OCI-LY3 (cell line): ENCODE results near the gene MKX.

ENCODE experiments used
- H2AFZ ChIP-seq: fragments of 200-600, 300-600 bp; shearing (Covaris generic); 2 replicates; pipeline ENCODE4 v1.6.0; 2014; ENCODE audit warnings: antibody characterized with exemption, low read depth, low read length
- H3K27ac ChIP-seq: fragments of 200-600, 300-600 bp; sonication (generic); 2 replicates; pipeline ENCODE4 v1.5.1; 2014; ENCODE audit warnings: mild to moderate bottlenecking, low read length, moderate library complexity, mixed read lengths
- H3K27me3 ChIP-seq: fragments of 200-600, 300-600 bp; sonication (generic); 2 replicates; pipeline ENCODE4 v1.6.1; 2014; ENCODE audit warnings: low read depth, low read length, mixed read lengths
- H3K36me3 ChIP-seq: fragments of 200-600, 300-600 bp; sonication (generic); replicated peaks from 2 replicates; pipeline ENCODE3; 2014; ENCODE audit warnings: low read depth, low read length, mixed read lengths
- H3K4me1 ChIP-seq: fragments of 300-600, 200-600 bp; sonication (generic); 2 replicates; pipeline ENCODE4 v1.6.1; 2014; ENCODE audit warnings: low read length, mixed read lengths
- H3K4me2 ChIP-seq: fragments of 200-600, 300-600 bp; sonication (generic); 2 replicates; pipeline ENCODE4 v1.6.1; 2014; ENCODE audit warnings: low read length, mixed read lengths
- H3K4me3 ChIP-seq: fragments of 300-600, 200-600 bp; sonication (generic); 2 replicates; pipeline ENCODE4 v1.5.1; 2014; ENCODE audit warnings: antibody characterized with exemption, mild to moderate bottlenecking, low read length, moderate library complexity
- H3K79me2 ChIP-seq: fragments of 300-600, 200-600 bp; shearing (Covaris generic); 2 replicates; pipeline ENCODE4 v1.6.1; 2014; ENCODE audit warnings: mild to moderate bottlenecking, low read length, mixed read lengths
- H3K9ac ChIP-seq: fragments of 300-600, 200-600 bp; shearing (Covaris generic); 2 replicates; pipeline ENCODE4 v1.6.0; 2014; ENCODE audit warnings: mild to moderate bottlenecking, low read length, moderate library complexity
- H3K9me3 ChIP-seq: fragments of 200-600, 300-600 bp; shearing (Covaris generic); 2 replicates; pipeline ENCODE4 v1.6.1; 2014; ENCODE audit warnings: low read length, mixed read lengths; ENCODE audit not compliant: insufficient read depth
- H4K20me1 ChIP-seq: fragments of 200-600, 300-600 bp; sonication (generic); 2 replicates; pipeline ENCODE4 v1.6.1; 2016; ENCODE audit warnings: low read length, mixed read lengths; ENCODE audit not compliant: insufficient read depth
- EZH2phosphoT487 ChIP-seq: fragments of 200-600 bp; shearing (Covaris generic); IDR thresholded peaks from 2 replicates; pipeline ENCODE4 v1.6.1; 2018; ENCODE audit warnings: antibody characterized with exemption, mixed run types, low read depth
- TF ChIP-seq, protein P1 (sequence below): fragments of 200-600, 300-600 bp; sonication (generic); IDR thresholded peaks from 2 replicates; pipeline ENCODE4 v1.5.1; 2014; ENCODE audit warnings: antibody characterized with exemption, low read length, low read depth

Gene MKX

GRCh38 chr10:27646194-27646593, 99.4 kb downstream of the MKX start:
- no peak overlapping the region for H3K9ac ChIP-seq
- no peaks in the 10 kb centered on the region for H3K36me3 ChIP-seq
- H3K79me2 ChIP-seq, result no peaks in the 10 kb centered on the region
- H2AFZ ChIP-seq, result no peak overlapping the region
- H4K20me1 ChIP-seq, result no peaks in the 10 kb centered on the region
- TF ChIP-seq, protein P1, sequence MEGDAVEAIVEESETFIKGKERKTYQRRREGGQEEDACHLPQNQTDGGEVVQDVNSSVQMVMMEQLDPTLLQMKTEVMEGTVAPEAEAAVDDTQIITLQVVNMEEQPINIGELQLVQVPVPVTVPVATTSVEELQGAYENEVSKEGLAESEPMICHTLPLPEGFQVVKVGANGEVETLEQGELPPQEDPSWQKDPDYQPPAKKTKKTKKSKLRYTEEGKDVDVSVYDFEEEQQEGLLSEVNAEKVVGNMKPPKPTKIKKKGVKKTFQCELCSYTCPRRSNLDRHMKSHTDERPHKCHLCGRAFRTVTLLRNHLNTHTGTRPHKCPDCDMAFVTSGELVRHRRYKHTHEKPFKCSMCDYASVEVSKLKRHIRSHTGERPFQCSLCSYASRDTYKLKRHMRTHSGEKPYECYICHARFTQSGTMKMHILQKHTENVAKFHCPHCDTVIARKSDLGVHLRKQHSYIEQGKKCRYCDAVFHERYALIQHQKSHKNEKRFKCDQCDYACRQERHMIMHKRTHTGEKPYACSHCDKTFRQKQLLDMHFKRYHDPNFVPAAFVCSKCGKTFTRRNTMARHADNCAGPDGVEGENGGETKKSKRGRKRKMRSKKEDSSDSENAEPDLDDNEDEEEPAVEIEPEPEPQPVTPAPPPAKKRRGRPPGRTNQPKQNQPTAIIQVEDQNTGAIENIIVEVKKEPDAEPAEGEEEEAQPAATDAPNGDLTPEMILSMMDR, result no peak
- TF ChIP-seq EZH2phosphoT487, result no peak
- no peaks in the 10 kb centered on the region for H3K27me3 ChIP-seq
- H3K4me2 ChIP-seq, result no peak overlapping the region
- no peaks in the 10 kb centered on the region for H3K9me3 ChIP-seq
- H3K27ac ChIP-seq, result no peak overlapping the region
- no peak overlapping the region for H3K4me3 ChIP-seq
- H3K4me1 ChIP-seq, result no peaks in the 10 kb centered on the region

- no peak overlapping the region for H3K9ac ChIP-seq
- H3K27ac ChIP-seq, result no peak overlapping the region
- no peaks in the 10 kb centered on the region for H3K9me3 ChIP-seq
- no peaks in the 10 kb centered on the region for H3K4me1 ChIP-seq
- H3K27me3 ChIP-seq, result no peaks in the 10 kb centered on the region
- TF ChIP-seq EZH2phosphoT487, result no peak
- TF ChIP-seq, protein P1, result no peak
- no peaks in the 10 kb centered on the region for H3K36me3 ChIP-seq
- no peak overlapping the region for H3K4me2 ChIP-seq
- H4K20me1 ChIP-seq, result no peaks in the 10 kb centered on the region
- H3K4me3 ChIP-seq, result no peak overlapping the region
- H2AFZ ChIP-seq, result no peak overlapping the region
- no peaks in the 10 kb centered on the region for H3K79me2 ChIP-seq
Observed at GRCh38 chr10:27644307-27644939, 101.2 kb downstream of the MKX start.

- Histone ChIP-seq H3K79me2 (no peaks in the 10 kb centered on the region), H3K27me3 (no peaks in the 10 kb centered on the region), H3K36me3 (no peaks in the 10 kb centered on the region), H3K9me3 (no peaks in the 10 kb centered on the region), H3K4me1 (no peaks in the 10 kb centered on the region), H2AFZ (no peak overlapping the region), H3K27ac (no peak overlapping the region), H3K4me2 (no peak overlapping the region), H3K4me3 (no peak overlapping the region), H4K20me1 (no peaks in the 10 kb centered on the region), H3K9ac (no peak overlapping the region)
- no peak for TF ChIP-seq EZH2phosphoT487
- TF ChIP-seq, protein P1, result no peak
Observed at GRCh38 chr10:27643301-27643700, 102.3 kb downstream of the MKX start.

DNA sequence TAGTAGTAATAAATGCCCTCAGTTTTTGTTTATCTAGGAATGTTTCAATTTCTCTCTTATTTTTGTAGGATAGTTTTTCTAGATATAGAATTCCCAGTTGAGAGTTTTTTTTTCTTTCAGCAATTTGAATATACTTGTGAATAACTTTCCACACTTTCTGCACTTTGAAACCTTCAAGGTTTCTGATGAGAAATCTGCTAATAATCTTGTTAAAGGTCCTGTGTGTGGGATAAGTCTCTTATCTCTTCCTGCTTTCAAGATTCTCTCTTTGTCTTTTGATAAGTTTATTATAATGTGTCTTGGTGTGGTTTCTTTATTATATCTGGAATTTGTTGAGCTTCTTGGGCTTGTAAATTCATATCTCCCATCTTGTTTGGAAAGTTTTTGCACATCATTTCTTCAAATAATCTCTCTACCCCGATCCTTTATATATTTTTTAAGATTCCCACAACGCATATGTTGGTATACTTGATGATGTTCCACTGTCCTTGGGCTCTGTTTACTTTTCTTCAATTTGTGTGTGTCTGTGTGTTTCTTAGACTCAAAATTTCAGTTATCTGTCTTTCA, 103.5 kb downstream of the MKX start:
- Histone ChIP-seq H3K27me3 (no peaks in the 10 kb centered on the region), H3K9me3 (no peaks in the 10 kb centered on the region), H2AFZ (no peak overlapping the region), H3K9ac (no peak overlapping the region), H4K20me1 (no peaks in the 10 kb centered on the region), H3K79me2 (no peaks in the 10 kb centered on the region), H3K36me3 (no peaks in the 10 kb centered on the region), H3K27ac (no peak overlapping the region), H3K4me1 (no peaks in the 10 kb centered on the region), H3K4me2 (no peak overlapping the region), H3K4me3 (no peak overlapping the region)
- TF ChIP-seq EZH2phosphoT487, result no peak
- TF ChIP-seq, protein P1, result no peak
